SK-N-SH treated with all-trans-retinoic acid at 6 μM for 48 hours (cell line): ENCODE results near the gene ESRRA.

Source experiments
- ARNTL ChIP-seq: fragments of 450-650 bp; formaldehyde crosslinking; IDR thresholded peaks from 2 replicates; pipeline ENCODE4 v1.5.0; 2020; ENCODE audit warnings: low read depth, mild to moderate bottlenecking, moderate library complexity, borderline replicate concordance
- BACH2 ChIP-seq: fragments of 250-450 bp; sonication (Bioruptor Pico); IDR thresholded peaks from 2 replicates; pipeline ENCODE4 v1.9.0; 2021; ENCODE audit warnings: mild to moderate bottlenecking, borderline replicate concordance
- CREB5 ChIP-seq: fragments of 250-450 bp; sonication (Bioruptor Pico); IDR thresholded peaks from 2 replicates; pipeline ENCODE4 v1.5.1; 2020; ENCODE audit warnings: low read depth, mild to moderate bottlenecking, moderate library complexity
- CSRNP3 ChIP-seq: fragments of 250-450 bp; sonication (Bioruptor Pico); IDR thresholded peaks from 2 replicates; pipeline ENCODE4 v1.5.1; 2021; ENCODE audit warnings: mild to moderate bottlenecking, moderate library complexity
- GLIS3 ChIP-seq: fragments of 250-450 bp; sonication (Bioruptor Pico); IDR thresholded peaks from 2 replicates; pipeline ENCODE4 v1.5.0; 2020; ENCODE audit warnings: mild to moderate bottlenecking, moderate library complexity
- OSR1 ChIP-seq: fragments of 250-450 bp; sonication (Bioruptor Pico); IDR thresholded peaks from 2 replicates; pipeline ENCODE4 v1.8.0; 2022; ENCODE audit warnings: moderate library complexity, mild to moderate bottlenecking, inconsistent platforms
- PATZ1 ChIP-seq: fragments of 250-450 bp; sonication (Bioruptor Pico); IDR thresholded peaks from 2 replicates; pipeline ENCODE4 v1.8.0; 2020; ENCODE audit warnings: mild to moderate bottlenecking, moderate library complexity, borderline replicate concordance
- PPARA ChIP-seq: fragments of 250-450 bp; sonication (Bioruptor Pico); IDR thresholded peaks from 2 replicates; pipeline ENCODE4 v1.5.0; 2020; ENCODE audit warnings: mild to moderate bottlenecking, borderline replicate concordance
- RARB ChIP-seq: fragments of 250-450 bp; sonication (Bioruptor Pico); IDR thresholded peaks from 2 replicates; pipeline ENCODE4 v1.8.0; 2021; ENCODE audit warnings: mild to moderate bottlenecking, moderate library complexity
- SNAI2 ChIP-seq: fragments of 250-450 bp; sonication (Bioruptor Pico); IDR thresholded peaks from 2 replicates; pipeline ENCODE4 v1.5.0; 2020; ENCODE audit warnings: mild to moderate bottlenecking, moderate library complexity
- ZFP3 ChIP-seq: fragments of 250-450 bp; sonication (Bioruptor Pico); IDR thresholded peaks from 2 replicates; pipeline ENCODE4 v1.5.0; 2020; ENCODE audit warnings: mild to moderate bottlenecking, moderate library complexity
- ZNF565 ChIP-seq: fragments of 450-650 bp; formaldehyde crosslinking; conservative IDR thresholded peaks from 2 replicates; pipeline ENCODE4 v1.5.0; 2020; ENCODE audit warnings: low read depth, mild to moderate bottlenecking, moderate library complexity
- ZNF8 ChIP-seq: fragments of 450-650 bp; formaldehyde crosslinking; IDR thresholded peaks from 2 replicates; pipeline ENCODE4 v1.5.0; 2020; ENCODE audit warnings: mild to moderate bottlenecking, moderate library complexity

GRCh38 chr11:64267207-64267945 lies 37.9 kb upstream of the ESRRA start:
- TF ChIP-seq RARB (CRISPR knock-in tag) (no peak), CSRNP3 (no peak), PPARA (CRISPR knock-in tag) (no peak), PATZ1 (CRISPR knock-in tag) (no peak), BACH2 (no peak), ZNF8 (CRISPR knock-in tag) (no peak), CREB5 (CRISPR knock-in tag) (no peak), OSR1 (no peak), ZNF565 (no peak), SNAI2 (CRISPR knock-in tag) (no peak), ARNTL (CRISPR knock-in tag) (no peak), ZFP3 (CRISPR knock-in tag) (no peak), GLIS3 (CRISPR knock-in tag) (no peak)
